AG04449 (cell line): ENCODE measurements around the gene TNKS2.

Source experiments
- CTCF ChIA-PET: fragments of 350-600 bp; formaldehyde crosslinking; extraction: SDS; loops from one replicate; lab custom pipeline; 2021; ENCODE audit warnings: antibody characterized with exemption; lab: Yijun Ruan, JAX
- POLR2A ChIA-PET: fragments of 400-600, 350-600 bp; formaldehyde crosslinking; extraction: SDS; loops from one replicate; lab custom pipeline; 2020; ENCODE audit warnings: antibody characterized with exemption, inconsistent platforms; lab: Yijun Ruan, JAX
- DNase-seq: peaks from one replicate; pipeline ENCODE4 v3.0.0-alpha.2; 2010; ENCODE audit warnings: low read depth, low spot score
- H3K4me3 ChIP-seq: 2 replicates; pipeline ENCODE4 v1.5.1; 2011; ENCODE audit warnings: low read depth, mild to moderate bottlenecking, control low read depth, low read length
- CTCF ChIP-seq: IDR thresholded peaks from one replicate; pipeline ENCODE4 v1.5.1; 2011; ENCODE audit warnings: mild to moderate bottlenecking, moderate library complexity, low read length, control low read depth, inconsistent platforms; ENCODE audit not compliant: insufficient read depth; ENCODE audit errors: missing control alignments

Gene TNKS2

DNA sequence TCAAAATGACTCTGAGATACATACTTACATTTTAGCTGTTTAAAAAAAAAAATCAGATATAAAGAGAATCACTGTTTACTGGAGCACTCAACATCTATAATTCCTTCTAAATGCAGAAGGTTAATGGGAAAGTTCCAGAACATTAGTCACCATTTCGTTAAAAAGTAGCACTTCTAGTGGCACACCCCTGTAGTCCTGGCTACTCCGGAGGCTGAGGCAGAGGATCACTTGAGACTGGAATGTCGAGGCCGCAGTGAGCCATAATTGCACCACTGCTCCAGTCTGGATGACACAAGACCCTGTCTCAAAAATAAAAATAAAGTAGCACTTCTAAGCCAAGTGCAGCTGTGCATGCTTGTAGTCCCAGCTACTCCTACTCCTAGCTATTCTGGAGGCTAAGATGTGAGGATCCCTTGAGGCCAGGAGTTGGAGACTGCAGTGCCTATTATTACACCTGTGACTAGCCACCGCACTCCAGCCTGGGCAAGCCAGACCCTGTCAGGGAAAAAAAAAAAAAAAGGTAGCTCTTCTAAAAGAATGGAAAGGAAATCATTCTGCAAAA is 108.9 kb downstream of the TNKS2 start:
- TF ChIP-seq CTCF, result no peak
- no peak for DNase-seq
- H3K4me3 ChIP-seq, result 0 out of 2 replicates have a peak overlapping the region, but pooled peaks have one; percentile 7
- POLR2A ChIA-PET, result no interaction called here
- CTCF ChIA-PET, result interaction anchor here (1.0 to 2.8 kb wide), 3 partner anchors 136 to 151 kb away, joined by 3 to 18 read pairs (median 8); no protein-coding TSS in a partner anchor

DNA sequence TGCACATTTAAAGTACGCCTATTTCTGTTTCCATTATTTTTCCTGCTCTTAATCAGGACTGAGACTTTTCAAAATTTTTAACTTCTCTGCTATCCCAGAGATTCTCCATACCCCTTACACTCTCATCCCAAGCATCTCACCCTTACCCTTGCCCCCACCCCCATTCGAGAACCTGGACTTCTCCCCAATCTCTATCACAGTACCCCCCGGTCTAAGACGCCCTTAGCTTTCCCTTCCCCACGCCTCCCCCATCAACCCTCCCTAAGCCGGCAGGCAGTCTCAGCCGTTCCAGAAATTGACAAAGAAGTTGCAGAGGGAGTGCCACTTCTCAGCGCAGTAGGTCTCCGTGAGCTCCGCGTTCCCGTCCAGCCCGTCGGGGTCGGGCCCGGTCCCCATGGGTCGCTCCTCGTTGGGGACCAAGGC is 109.7 kb downstream of the TNKS2 start:
- peak overlapping the region; percentile 71 for H3K4me3 ChIP-seq
- ChIA-PET POLR2A (interaction anchor here (0.7 to 1.4 kb wide), 4 partner anchors 16 to 609 kb away, joined by 3 to 5 read pairs (median 3); partner anchors contain the start of genes BTAF1 and PPP1R3C), CTCF (interaction anchor here (0.6 to 2.8 kb wide), 7 partner anchors 8 to 609 kb away, joined by 3 to 18 read pairs (median 3); no protein-coding TSS in a partner anchor)
- TF ChIP-seq CTCF, result no peak
- no peak for DNase-seq

DNA sequence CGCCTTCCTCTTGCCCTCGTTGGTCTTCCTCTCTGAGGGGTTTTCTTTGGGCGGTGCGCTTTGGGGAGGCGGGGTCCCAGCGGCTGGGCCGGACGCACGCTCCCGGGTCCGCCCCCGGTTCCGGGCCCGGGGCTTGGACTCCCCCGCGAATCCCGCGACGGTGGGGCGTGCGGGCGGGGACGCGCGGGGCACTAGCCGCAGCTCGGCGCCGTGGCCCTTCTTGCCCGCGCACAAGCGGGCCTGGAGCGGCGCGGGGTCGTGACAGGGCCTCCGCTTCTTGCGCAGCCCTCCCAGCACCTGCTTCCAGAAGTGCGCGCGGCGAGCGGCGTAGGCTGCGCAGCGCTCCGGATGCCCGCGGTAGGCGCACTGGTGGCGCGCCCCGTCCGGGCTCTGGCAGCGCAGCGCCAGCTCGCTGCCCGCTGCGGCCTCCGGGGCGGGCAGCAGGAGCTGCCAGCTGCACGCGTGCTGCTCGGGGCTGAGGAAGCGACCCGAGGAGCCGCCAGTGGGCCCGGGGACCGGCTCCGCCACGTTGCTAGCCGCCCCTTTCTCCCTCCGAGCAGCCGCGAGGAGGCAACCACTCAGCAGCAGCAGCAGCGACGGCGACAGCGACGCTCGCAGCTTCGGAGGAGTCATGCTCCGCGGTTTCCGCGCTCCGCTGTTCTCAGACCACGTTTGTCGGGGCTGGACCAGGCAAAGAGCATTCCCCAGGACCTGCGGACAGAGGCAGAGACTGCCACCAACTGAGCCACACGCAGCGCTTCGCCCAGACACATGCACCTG is 110.3 kb downstream of the TNKS2 start:
- DNase-seq, result no peak
- POLR2A ChIA-PET, result interaction anchor here (0.7 to 1.4 kb wide), 4 partner anchors 15 to 610 kb away, joined by 3 to 5 read pairs (median 3); partner anchors contain the start of genes BTAF1 and PPP1R3C
- CTCF ChIA-PET, result interaction anchor here (0.6 to 2.8 kb wide), 7 partner anchors 9 to 610 kb away, joined by 3 to 18 read pairs (median 3); no protein-coding TSS in a partner anchor

DNA sequence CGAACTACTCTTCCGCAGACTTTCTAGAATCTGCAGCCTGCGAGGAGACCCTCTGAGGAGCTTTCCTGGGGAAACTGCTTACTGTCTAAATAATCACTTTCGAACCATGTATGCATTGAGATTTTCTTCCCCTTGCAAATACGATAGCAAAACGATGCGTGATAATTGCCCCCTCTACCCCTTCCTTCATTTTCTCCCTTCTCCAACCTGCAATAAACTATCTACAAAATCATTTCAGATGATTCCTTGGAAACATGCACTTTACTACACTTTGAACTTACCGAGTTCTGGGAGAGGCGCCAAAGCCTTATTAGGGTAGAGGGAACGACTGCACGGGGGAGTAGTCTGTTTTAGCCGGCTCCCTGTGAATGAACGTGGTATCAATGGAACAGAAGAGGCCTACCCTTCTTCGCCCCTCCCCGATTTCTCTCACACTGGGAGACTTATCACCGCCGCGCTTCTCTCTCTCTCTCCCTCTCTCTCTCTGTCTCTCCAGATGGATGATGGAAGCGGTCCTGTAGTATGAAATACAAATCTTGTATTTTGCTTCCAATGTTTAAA is 111.0 kb downstream of the TNKS2 start, which contains the start of gene FGFBP3:
TSS of gene FGFBP3 (minus strand) at position 370 of the 561 bp plus-strand sequence. CDS start 517 bp downstream, outside the sequence.
- H3K4me3 ChIP-seq, result peak within 1 kb of the TSS; percentile 71
- DNase-seq, result no peak
- TF ChIP-seq CTCF, result no peak
- ChIA-PET CTCF (interaction anchor here (1.0 to 2.8 kb wide), 4 partner anchors 53 to 610 kb away, joined by 3 to 18 read pairs (median 6); no protein-coding TSS in a partner anchor), POLR2A (interaction anchor here (1.0 to 1.4 kb wide), 3 partner anchors 15 to 277 kb away, joined by 3 to 5 read pairs (median 3); partner anchors contain the start of genes BTAF1 and PPP1R3C)

More for the DNA sequence above, 110.3 kb downstream of the TNKS2 start:
- peak overlapping the region; percentile 71 for H3K4me3 ChIP-seq
- peak; percentile 56 for TF ChIP-seq CTCF

DNA sequence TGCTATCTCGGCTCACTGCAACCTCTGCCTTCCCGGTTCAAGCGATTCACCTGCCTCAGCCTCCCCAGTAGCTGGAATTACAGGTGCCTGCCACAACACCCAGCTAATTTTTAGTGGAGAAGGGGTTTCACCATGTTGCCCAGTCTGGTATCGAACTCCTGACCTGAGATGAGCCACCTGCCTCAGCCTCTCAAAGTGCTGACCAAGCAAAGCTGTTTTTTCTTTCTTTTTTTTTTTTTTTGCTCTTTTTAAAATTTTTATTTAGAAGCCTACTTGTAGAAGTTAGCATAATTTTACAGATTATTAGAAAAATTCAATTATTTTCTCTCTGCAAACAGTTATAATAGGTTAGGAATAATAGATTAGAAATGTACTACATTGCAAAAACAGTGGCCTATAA is 112.2 kb downstream of the TNKS2 start:
- DNase-seq, result no peak
- POLR2A ChIA-PET, result no interaction called here
- H3K4me3 ChIP-seq, result no peak overlapping the region
- CTCF ChIA-PET, result interaction anchor here (1.0 to 7.4 kb wide), 2 partner anchors 16 to 152 kb away, joined by 3 to 76 read pairs; no protein-coding TSS in a partner anchor
- no peak for TF ChIP-seq CTCF
